Tibial nerve (tissue), 4 donors: ENCODE results near the gene MXRA8. TPM values are rescaled to one million over a fixed set of nuclear protein-coding genes. Genes with fewer than 3 reads are reported as not detected.

Experiments
- DNase-seq, 2 donors: peaks; one replicate each; pipeline ENCODE4 v3.0.0-alpha.2; 2019; ENCODE audit warnings: low spot score in 2 of 2
- H3K27ac ChIP-seq, 4 donors: fragments of 200-600 bp; sonication (generic) in 3 of 4; one replicate each; pipeline ENCODE4 v1.5.1; 2017 to 2019; ENCODE audit warnings: mild to moderate bottlenecking in 1 of 4
- H3K27me3 ChIP-seq, 2 donors: fragments of 200-600 bp; sonication (generic) in 1 of 2; one replicate each; pipeline versions ENCODE4 v1.5.1 to v1.6.0; 2017 to 2019
- H3K36me3 ChIP-seq, 3 donors: fragments of 200-600 bp; sonication (generic); one replicate each; pipeline ENCODE4 v1.5.1; 2018 to 2019
- H3K4me1 ChIP-seq, 4 donors: fragments of 200-600 bp; sonication (generic) in 3 of 4; one replicate each; pipeline ENCODE4 v1.5.1; 2017 to 2019
- H3K4me3 ChIP-seq, 4 donors: fragments of 200-600 bp; sonication (generic) in 3 of 4; one replicate each; pipeline ENCODE4 v1.5.1; 2017 to 2019; ENCODE audit warnings: mild to moderate bottlenecking in 1 of 4, moderate library complexity in 1 of 4
- H3K9me3 ChIP-seq, 4 donors: fragments of 200-600 bp; sonication (generic) in 3 of 4; one replicate each; pipeline ENCODE4 v1.5.1; 2017 to 2019
- EP300 ChIP-seq, 2 donors: sonication (generic); formaldehyde crosslinking; IDR thresholded peaks; one replicate each; pipeline ENCODE4 v1.6.1; 2017; ENCODE audit warnings: antibody characterized with exemption in 2 of 2, mild to moderate bottlenecking in 1 of 2
- POLR2A ChIP-seq, 2 donors: fragments of 450-650 bp; IDR thresholded peaks; one replicate each; pipeline ENCODE4 v1.6.1; 2017; ENCODE audit warnings: antibody characterized with exemption in 2 of 2, mild to moderate bottlenecking in 2 of 2, moderate library complexity in 2 of 2
- WGBS, 2 donors: methylation state at CpG; one replicate each; pipeline ENCODE4 v1.1.5; 2018; 5-methylcytosine and 5-hydroxymethylcytosine counted together
- total RNA-seq, 4 donors: library from RNA; depleted of rRNA; stranded (reverse); fragments of >200 nt; gene quantifications; one replicate each; pipeline ENCODE4 v1.1.0, GENCODE V29; 2016
- TF ChIP-seq, protein P1 (sequence below), 5 experiments: fragments of 200-600 bp in 3 of 5; fragments of 450-650 bp in 2 of 5; sonication (generic) in 3 of 5; IDR thresholded peaks; one replicate each; pipeline ENCODE4 v1.5.1; 2016 to 2019; ENCODE audit warnings: antibody characterized with exemption in 5 of 5, mild to moderate bottlenecking in 3 of 5, moderate library complexity in 2 of 5

The MXRA8 gene
- total RNA-seq, 4 donors from 2014 or later = 351 to 659 (median 448) TPM

DNA sequence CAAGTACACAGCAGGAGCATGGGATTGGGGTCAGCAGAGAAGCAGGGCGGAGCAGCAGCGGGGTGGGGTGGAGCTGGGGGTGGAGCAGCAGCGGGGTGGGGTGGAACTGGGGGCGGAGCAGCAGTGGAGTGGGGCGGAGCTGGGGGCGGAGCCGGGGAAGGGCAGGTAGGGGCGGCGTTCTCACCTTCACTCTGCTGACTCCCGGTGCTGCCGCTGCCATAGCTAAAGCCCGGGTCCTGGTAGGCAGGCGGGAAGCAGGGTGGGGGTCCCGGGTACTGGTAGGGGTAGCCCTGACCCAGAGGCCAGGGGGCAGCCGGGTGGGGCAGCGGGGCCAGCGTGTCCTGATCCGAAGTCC lies 20.6 kb downstream of the MXRA8 start:
- Histone ChIP-seq H3K9me3 (no peaks in the 10 kb centered on the region), H3K27ac (no peak overlapping the region), H3K4me1 (peaks cover 0 to 19% (median 3%) of the 10 kb centered on the region in 4 donors), H3K27me3 (no peaks in the 10 kb centered on the region), H3K36me3 (peaks cover 0 to 83% (median 15%) of the 10 kb centered on the region in 3 donors), H3K4me3 (no peak overlapping the region)
- WGBS, 2 donors = 83 to 85% methylated on average over 17 to 18 of the region's 18 CpGs
- DNase-seq = no peak
- TF ChIP-seq POLR2A (IDR thresholded peaks at IDR 0.05) = no peak
- no peak for TF ChIP-seq EP300 (IDR thresholded peaks at IDR 0.05)
- TF ChIP-seq, protein P1, sequence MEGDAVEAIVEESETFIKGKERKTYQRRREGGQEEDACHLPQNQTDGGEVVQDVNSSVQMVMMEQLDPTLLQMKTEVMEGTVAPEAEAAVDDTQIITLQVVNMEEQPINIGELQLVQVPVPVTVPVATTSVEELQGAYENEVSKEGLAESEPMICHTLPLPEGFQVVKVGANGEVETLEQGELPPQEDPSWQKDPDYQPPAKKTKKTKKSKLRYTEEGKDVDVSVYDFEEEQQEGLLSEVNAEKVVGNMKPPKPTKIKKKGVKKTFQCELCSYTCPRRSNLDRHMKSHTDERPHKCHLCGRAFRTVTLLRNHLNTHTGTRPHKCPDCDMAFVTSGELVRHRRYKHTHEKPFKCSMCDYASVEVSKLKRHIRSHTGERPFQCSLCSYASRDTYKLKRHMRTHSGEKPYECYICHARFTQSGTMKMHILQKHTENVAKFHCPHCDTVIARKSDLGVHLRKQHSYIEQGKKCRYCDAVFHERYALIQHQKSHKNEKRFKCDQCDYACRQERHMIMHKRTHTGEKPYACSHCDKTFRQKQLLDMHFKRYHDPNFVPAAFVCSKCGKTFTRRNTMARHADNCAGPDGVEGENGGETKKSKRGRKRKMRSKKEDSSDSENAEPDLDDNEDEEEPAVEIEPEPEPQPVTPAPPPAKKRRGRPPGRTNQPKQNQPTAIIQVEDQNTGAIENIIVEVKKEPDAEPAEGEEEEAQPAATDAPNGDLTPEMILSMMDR (IDR thresholded peaks at IDR 0.05) = no peak

GRCh38 chr1:1336931-1337792 lies 21.2 kb downstream of the MXRA8 start:
- H3K9me3 ChIP-seq = no peaks in the 10 kb centered on the region
- peaks cover 0 to 82% (median 15%) of the 10 kb centered on the region in 3 donors for H3K36me3 ChIP-seq
- no peak overlapping the region for H3K27ac ChIP-seq
- WGBS, 2 donors = 92% methylated on average over 28 to 32 of the region's 32 CpGs
- no peak for TF ChIP-seq POLR2A (IDR thresholded peaks at IDR 0.05)
- TF ChIP-seq, protein P1 (IDR thresholded peaks at IDR 0.05) = no peak
- no peak for TF ChIP-seq EP300 (IDR thresholded peaks at IDR 0.05)
- no peak for DNase-seq
- H3K27me3 ChIP-seq = no peaks in the 10 kb centered on the region
- peaks cover 0 to 19% (median 3%) of the 10 kb centered on the region in 4 donors for H3K4me1 ChIP-seq
- H3K4me3 ChIP-seq = no peak overlapping the region

- H3K27me3 ChIP-seq = no peaks in the 10 kb centered on the region
- H3K9me3 ChIP-seq = no peaks in the 10 kb centered on the region
- WGBS, 2 donors = 90 to 97% methylated on average over 13 to 22 of the region's 26 CpGs
- H3K27ac ChIP-seq = no peak overlapping the region
- H3K4me1 ChIP-seq = peaks cover 0 to 26% (median 7%) of the 10 kb centered on the region in 4 donors
- H3K36me3 ChIP-seq = peaks cover 0 to 74% (median 15%) of the 10 kb centered on the region in 3 donors
- TF ChIP-seq EP300 (IDR thresholded peaks at IDR 0.05) (no peak), POLR2A (IDR thresholded peaks at IDR 0.05) (no peak)
- TF ChIP-seq, protein P1 (IDR thresholded peaks at IDR 0.05) = no peak
- DNase-seq = no peak
- no peak overlapping the region for H3K4me3 ChIP-seq
Measured at GRCh38 chr1:1336446-1336845, 21.9 kb downstream of the MXRA8 start.

DNA sequence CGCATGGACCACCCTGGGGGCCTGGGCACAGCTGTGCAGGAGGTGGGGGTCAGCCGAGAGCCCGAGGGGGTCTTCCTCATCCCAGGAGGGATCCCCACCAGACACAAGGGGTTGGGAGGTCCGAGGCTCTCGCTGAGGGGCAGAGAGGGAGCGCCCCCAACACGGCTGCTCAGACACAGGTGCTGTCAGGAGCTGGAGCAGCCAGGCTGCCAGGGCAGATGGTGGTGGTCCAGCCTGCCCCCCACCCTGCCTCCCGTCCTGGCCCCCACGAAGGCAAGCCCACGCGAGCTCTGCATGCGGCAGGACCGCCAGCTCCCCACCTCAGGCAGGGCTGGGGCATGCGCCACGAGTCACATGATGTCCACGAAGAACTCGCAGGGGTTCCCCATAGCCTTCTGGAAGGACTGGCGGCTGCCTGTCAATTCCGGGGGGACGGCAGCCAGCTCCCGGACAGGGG lies 22.5 kb downstream of the MXRA8 start:
- no peak overlapping the region for H3K27ac ChIP-seq
- peaks cover 0 to 33% (median 14%) of the 10 kb centered on the region in 4 donors for H3K4me1 ChIP-seq
- H3K4me3 ChIP-seq = no peak overlapping the region
- no peak for TF ChIP-seq POLR2A (IDR thresholded peaks at IDR 0.05)
- TF ChIP-seq EP300 (IDR thresholded peaks at IDR 0.05) = no peak
- TF ChIP-seq, protein P1 (IDR thresholded peaks at IDR 0.05) = no peak
- no peaks in the 10 kb centered on the region for H3K27me3 ChIP-seq
- H3K36me3 ChIP-seq = peaks cover 0 to 68% (median 15%) of the 10 kb centered on the region in 3 donors
- 60 to 71% methylated on average over 1 to 3 of the region's 21 CpGs for WGBS, 2 donors
- DNase-seq = no peak
- H3K9me3 ChIP-seq = no peaks in the 10 kb centered on the region

- TF ChIP-seq, protein P1 (IDR thresholded peaks at IDR 0.05) = no peak
- TF ChIP-seq POLR2A (IDR thresholded peaks at IDR 0.05) (no peak), EP300 (IDR thresholded peaks at IDR 0.05) (no peak)
- WGBS, 2 donors = 69 to 71% methylated on average over 13 of the region's 16 CpGs
- Histone ChIP-seq H3K4me1 (peaks cover 0 to 38% (median 19%) of the 10 kb centered on the region in 4 donors), H3K9me3 (no peaks in the 10 kb centered on the region), H3K36me3 (peaks cover 0 to 63% (median 15%) of the 10 kb centered on the region in 3 donors), H3K27me3 (no peaks in the 10 kb centered on the region), H3K27ac (no peak overlapping the region), H3K4me3 (no peak overlapping the region)
- DNase-seq = no peak
Measured at GRCh38 chr1:1335283-1335682, 23.1 kb downstream of the MXRA8 start.
